Activated CD8-positive, alpha-beta memory T cell treated with anti-CD3 and anti-CD28 coated beads for 4 hours (primary cell): ENCODE measurements around the gene THSD7B.
"Not testable (repeated sequence)": the region's sequence is repeated elsewhere in the genome, so short reads cannot be mapped to it uniquely, and the experiment has no call there.

Experiments used
- DNase-seq, 2 donors: peaks; one replicate each; pipeline ENCODE4 v3.0.0-alpha.2; 2020; ENCODE audit warnings: low read depth in 2 of 2

The THSD7B gene

GRCh38 chr2:137523931-137524330, 758.6 kb downstream of the THSD7B start:
- DNase-seq = no peak

- no peak for DNase-seq
These were observed 759.8 kb downstream of the THSD7B start for GRCh38 chr2:137525132-137525531.

DNA sequence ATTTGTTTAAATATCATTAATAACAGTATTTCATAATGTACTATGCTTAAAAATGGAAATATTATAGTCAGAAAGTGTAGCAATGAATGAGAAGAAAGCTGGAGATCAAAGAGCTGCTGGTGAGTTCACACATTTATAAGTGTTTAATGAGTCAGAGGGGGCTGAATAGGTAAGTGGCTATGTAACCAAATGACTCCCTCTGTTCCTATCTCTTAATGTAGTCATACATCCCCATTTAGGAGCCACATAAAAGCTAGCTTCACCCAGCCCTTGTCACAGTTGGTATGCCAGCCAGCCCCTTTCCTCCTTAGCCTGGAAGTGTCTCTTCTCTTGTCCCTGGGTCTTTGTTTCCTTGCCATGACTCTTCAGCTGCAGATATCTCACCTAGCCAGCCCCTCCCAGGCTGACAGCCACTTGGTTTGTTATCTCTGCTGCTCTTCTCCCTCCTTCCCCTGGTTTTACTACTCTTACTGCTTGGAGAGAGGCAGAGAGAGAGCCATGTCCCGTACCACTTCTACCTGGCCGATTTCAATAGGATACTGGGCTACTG, 760.4 kb downstream of the THSD7B start:
- DNase-seq = no peak

DNA sequence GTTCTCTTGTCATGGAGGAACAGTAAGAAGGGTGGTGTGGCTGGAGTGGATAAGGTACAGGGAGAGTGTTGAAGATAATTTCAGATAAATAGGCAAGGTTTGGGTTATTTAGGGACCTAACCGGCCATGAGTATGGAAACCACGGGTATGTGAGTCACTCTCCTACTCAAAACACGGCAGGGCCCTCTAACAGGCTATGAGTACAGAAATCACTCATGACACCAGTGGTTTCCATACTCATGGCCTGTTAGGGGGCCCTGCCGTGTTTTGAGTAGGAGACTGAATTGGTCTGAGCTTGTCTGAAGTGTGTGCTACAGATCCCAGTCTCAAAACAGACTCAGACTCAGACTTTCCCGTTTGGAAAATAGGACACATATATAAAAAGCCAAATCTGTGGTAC, 770.6 kb downstream of the THSD7B start:
- DNase-seq = no peak

DNA sequence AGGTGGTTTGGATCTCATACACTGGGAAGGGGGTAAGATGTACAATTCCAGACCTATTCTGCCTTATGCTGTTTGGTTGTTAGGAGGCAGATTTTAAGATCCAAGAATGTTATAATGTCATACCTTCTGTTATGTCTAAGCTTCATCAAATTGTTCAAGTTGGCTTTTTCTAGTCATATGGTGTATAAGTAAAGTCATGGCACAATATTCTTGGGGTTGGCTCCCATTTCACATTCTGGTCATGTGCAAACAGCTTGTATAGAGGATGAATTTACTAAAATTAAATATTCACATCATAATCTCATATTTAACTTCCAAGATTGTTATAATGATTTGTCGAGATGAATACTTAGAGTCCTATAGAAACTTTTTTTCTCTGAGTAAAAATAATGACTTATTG, 774.0 kb downstream of the THSD7B start:
- DNase-seq = no peak

DNA sequence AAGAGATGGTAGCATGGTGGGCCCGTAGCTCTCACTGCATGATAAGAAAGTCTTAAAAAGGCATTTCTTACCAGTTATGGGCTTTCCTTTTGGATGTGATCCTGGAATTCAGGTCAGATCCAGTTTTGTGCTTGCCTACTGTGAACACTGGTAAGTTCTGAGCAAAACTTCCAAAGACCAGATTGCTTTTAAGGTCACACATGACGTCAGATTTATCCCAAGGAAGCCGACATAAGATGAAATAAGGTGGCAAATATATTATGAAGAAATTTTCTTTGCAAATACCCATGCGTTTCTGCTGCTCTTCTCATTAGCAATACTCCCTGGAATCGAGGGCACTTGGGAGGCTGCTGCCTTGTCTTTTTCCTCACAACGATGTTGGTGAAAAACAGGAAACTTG, 782.5 kb downstream of the THSD7B start:
- DNase-seq = no peak

DNA sequence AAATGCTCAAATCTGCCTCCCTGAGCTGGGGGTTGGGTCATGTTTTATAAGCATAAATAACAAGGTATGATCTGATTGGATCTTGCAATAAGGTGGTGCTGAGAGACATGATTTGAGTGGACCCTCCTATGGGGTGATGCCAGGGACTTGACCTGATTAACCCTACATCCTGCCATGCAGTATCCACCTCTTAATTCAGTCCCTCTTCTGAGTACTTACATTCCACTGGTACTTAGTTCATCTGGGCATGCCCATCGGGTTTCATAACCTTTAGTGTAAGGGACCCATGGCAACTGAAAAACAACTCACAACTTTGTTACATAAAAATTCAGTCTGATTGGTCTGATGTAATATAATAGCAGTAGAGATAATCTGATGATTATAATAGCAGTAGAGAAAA, 801.0 kb downstream of the THSD7B start:
- no peak for DNase-seq

DNA sequence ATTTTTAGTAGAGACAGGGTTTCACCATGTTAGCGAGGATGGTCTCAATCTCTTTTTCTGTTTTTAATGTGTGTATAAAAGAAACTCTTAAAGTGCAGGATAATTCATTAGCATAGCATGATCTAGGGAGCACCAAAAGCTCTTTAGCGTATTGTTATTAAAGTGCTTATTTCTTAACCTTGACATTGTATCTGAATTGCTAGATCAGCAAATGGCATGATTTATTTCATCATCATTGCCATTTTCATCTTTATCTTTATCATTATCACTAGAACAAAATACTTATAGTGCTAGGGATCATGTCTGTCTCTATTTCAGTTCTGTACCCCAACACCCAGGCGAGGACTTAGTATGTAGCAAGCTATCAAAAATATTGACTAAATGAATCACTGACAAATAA, 805.1 kb downstream of the THSD7B start:
- DNase-seq = no peak

DNA sequence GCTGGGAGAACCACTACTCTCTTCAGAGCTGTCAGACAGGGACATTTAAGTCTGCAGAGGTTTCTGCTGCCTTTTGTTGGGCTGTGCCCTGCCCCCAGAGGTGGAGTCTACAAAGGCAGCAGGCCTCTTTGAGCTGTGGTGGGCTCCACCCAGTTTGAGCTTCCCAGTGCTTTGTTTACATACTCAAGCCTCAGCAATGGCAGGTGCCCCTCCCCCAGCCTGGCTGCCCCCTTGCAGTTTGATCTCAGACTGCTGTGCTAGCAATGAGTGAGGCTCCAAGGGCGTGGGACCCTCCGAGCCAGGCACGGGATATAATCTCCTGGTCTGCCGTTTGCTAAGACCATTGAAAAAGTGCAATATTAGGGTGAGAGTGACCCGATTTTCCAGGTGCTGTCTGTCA, 822.5 kb downstream of the THSD7B start:
- not testable (repeated sequence) for DNase-seq

- DNase-seq = not testable (repeated sequence)
These were observed 823.2 kb downstream of the THSD7B start for GRCh38 chr2:137588578-137588977.

- DNase-seq = no peak
These were observed 824.8 kb downstream of the THSD7B start for GRCh38 chr2:137590102-137590501.

- DNase-seq = no peak
These were observed 842.5 kb downstream of the THSD7B start for GRCh38 chr2:137607722-137608318.

DNA sequence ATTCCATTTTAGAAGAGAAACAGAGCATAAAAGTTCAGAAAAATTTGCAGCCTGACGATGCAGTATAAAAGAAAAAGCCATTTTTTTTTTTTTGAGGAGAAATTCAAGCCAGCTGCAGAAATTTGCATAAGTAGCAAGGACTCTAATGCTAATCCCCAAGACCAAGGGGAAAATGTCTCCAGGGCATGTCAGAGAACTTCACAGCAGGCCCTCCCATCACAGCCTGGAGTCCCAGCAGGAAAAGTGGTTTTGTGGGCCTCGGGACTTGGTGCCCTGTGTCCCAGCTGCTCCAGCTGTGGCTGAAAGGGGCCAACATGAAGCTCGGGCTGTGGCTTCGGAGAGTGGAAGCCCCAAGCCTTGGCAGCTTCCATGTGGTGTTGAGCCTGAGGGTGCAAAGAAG, 873.6 kb downstream of the THSD7B start:
- DNase-seq = no peak

- DNase-seq = no peak
These were observed 879.4 kb downstream of the THSD7B start for GRCh38 chr2:137644731-137645130.

DNA sequence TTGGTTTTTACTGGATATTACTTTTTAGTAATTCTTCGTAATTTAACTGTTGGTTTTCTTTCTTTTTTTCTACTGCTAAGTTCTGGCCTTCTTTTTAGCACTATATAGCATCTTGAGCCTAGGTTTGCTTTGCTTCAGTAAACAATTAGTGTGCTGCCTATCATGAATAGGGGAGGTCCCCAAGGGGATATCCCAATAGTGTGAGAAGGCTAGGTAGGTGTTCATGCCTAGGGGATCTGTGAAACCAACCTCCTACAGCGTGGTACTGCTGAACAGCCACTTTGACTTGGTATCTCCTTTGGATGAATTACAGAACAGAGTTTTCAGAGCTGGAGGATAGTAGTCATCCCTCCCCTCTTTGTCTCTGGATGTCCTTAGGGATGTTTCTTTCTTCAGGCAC, 888.7 kb downstream of the THSD7B start:
- no peak for DNase-seq

DNA sequence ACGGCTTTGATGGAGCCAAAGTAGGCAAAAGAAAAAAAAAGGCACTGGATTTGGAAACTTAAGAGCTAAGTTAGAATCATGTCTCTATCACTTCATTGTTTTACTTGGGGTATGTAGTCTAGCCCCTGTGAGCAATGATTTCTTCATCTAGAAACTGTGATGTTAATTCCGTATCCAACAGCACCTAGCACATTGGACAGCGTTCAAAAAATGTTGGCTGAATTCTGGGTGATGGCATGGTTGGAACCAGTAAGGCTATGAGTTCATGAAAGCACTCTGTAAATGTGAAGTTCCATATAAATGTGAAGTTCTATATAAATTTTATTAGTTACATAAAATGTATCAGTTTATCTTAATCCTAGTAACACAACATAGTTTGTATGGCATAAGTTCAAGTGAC, 890.5 kb downstream of the THSD7B start:
- DNase-seq = no peak

GRCh38 chr2:137658433-137658832, 893.1 kb downstream of the THSD7B start:
- DNase-seq = no peak

DNA sequence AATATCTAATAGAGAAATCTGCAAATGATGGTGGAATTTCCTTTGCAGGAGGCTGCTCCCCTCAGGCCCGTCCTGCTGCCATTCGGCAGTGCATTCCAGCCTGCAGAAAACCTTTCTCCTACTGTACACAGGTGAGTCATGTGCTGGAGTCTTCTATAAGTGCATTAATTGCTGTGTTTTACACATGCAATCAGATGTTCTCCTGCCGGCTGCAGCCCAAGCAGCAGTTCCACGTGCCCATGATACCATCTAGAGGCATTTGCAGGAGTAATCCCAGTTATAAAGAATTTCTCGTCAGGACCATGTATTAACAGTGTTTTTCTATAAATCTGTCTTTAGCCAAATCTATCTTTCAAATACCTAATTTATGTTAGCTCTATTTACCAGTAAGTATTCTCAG, 894.3 kb downstream of the THSD7B start:
- no peak for DNase-seq

GRCh38 chr2:137670111-137670510, 904.8 kb downstream of the THSD7B start:
- DNase-seq = no peak

GRCh38 chr2:137672989-137673552, 907.7 kb downstream of the THSD7B start:
- DNase-seq = no peak

- DNase-seq = no peak
These were observed 909.6 kb downstream of the THSD7B start for GRCh38 chr2:137674991-137675390.

DNA sequence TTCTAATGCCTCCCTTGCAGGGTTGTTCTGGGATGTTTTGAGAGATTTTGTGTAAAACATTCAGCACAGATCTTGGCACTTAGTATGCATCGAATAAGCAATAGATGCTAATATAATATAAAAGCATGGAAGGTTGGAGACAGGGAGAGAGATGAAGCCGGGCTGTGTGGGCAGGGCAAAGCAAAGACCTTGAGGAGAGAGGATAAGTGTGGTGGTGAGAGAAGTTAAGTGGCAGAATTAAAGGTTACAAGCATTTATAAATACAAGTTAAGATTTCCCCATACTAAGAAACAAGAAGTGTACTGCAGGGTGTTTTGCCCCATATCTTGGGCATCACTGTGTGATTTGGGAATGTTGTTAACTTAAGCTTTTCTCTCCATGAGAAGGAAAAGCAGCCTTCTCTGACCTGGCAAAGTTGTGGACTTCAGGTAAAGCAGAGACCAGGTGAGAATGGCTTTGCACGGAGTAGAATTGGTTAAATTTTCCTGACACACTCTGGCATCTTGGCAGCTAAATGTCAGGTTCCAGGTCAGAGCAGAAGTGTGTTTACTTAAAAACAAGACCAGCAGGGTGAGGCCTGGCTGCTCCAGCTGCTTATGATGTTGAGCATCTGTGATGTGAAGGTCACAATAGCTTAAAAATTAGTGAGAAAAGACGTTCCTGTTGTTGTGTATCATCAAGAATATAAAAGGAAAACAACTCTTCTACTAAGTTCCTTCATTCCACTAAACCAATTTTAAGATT, 910.4 kb downstream of the THSD7B start:
- DNase-seq = no peak

DNA sequence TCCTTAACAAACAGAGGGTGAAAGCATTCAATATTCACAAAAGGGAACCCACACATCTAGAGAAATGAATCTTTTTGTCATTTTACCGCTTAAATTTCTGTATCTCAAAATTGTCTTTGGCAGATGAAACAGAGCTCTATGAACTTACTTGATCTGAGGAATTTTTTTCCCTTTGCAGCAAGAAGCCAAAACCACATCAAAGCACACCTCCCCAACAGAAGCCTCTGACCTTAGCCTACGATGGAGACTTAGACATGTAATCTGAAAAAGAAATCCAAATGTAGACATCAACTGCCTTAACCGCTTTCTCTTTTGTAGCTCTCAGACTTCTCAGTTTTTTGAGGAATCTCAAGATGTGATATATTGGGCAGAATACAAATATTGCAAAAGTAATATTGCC, 911.0 kb downstream of the THSD7B start:
- no peak for DNase-seq
